ENCODE measurements around the gene BSN.

DNA sequence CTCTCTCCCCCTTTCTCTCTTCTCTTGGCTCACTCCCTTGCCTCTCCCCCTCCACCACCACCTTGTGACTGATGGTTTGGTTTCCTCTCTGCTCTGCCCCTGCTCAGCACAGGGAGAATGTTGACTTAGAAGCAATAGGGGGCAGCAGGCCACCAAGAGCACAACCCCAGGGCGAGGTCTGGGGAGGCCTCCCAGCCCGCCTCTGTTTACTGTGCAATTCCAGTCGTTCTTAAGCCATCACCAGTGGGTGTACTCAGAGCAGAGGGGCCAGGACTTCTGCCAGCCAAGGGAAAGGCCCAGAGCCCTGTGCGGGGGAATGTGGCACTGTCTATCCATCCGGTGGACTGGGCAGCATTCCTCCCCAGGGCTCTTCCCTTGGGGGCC lies 114.1 kb downstream of the BSN start:
- TF ChIP-seq, protein P1, sequence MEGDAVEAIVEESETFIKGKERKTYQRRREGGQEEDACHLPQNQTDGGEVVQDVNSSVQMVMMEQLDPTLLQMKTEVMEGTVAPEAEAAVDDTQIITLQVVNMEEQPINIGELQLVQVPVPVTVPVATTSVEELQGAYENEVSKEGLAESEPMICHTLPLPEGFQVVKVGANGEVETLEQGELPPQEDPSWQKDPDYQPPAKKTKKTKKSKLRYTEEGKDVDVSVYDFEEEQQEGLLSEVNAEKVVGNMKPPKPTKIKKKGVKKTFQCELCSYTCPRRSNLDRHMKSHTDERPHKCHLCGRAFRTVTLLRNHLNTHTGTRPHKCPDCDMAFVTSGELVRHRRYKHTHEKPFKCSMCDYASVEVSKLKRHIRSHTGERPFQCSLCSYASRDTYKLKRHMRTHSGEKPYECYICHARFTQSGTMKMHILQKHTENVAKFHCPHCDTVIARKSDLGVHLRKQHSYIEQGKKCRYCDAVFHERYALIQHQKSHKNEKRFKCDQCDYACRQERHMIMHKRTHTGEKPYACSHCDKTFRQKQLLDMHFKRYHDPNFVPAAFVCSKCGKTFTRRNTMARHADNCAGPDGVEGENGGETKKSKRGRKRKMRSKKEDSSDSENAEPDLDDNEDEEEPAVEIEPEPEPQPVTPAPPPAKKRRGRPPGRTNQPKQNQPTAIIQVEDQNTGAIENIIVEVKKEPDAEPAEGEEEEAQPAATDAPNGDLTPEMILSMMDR (IDR thresholded peaks at IDR 0.05), result no peak
- TF ChIP-seq EP300 (IDR thresholded peaks at IDR 0.05) (no peak), POLR2A (IDR thresholded peaks at IDR 0.05) (no peak)
